MM.1S (cell line): ENCODE results near the gene OVCA2.

Experiments
- EZH2 ChIP-seq: fragments of 300-600 bp; sonication (generic); optimal IDR thresholded peaks from 2 replicates; pipeline ENCODE3; 2017; ENCODE audit warnings: low read depth, mild to moderate bottlenecking, antibody characterized with exemption, low read length, mixed read lengths
- TF ChIP-seq, protein P1 (sequence below): fragments of 300-600 bp; sonication (generic); IDR thresholded peaks from 2 replicates; pipeline ENCODE4 v1.5.1; 2016; ENCODE audit warnings: antibody characterized with exemption, low read length, mixed read lengths

DNA sequence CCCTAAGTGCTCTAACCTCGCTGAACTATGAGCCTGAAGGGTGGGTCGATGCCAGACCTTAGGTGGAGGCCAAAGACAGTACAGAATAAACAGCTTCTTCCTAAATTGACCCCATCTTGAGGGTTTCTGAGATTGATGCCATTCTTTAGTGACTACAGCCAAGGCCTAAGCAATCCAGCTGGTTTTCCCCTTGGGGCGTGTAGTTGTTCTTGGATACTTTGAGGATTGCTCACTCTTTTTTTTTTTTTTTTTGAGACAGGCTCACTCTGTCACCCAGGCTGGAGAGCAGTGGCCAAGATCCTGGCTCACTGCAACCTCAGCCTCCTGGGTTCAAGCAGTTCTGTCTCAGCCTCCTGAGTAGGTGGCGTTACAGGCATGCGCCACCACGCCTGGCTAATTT is 2.0 kb downstream of the OVCA2 start:
- no peak for TF ChIP-seq EZH2
- TF ChIP-seq, protein P1, sequence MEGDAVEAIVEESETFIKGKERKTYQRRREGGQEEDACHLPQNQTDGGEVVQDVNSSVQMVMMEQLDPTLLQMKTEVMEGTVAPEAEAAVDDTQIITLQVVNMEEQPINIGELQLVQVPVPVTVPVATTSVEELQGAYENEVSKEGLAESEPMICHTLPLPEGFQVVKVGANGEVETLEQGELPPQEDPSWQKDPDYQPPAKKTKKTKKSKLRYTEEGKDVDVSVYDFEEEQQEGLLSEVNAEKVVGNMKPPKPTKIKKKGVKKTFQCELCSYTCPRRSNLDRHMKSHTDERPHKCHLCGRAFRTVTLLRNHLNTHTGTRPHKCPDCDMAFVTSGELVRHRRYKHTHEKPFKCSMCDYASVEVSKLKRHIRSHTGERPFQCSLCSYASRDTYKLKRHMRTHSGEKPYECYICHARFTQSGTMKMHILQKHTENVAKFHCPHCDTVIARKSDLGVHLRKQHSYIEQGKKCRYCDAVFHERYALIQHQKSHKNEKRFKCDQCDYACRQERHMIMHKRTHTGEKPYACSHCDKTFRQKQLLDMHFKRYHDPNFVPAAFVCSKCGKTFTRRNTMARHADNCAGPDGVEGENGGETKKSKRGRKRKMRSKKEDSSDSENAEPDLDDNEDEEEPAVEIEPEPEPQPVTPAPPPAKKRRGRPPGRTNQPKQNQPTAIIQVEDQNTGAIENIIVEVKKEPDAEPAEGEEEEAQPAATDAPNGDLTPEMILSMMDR = no peak
